Measurements from ENCODE around the gene MAPK4.

MAPK4 gene

DNA sequence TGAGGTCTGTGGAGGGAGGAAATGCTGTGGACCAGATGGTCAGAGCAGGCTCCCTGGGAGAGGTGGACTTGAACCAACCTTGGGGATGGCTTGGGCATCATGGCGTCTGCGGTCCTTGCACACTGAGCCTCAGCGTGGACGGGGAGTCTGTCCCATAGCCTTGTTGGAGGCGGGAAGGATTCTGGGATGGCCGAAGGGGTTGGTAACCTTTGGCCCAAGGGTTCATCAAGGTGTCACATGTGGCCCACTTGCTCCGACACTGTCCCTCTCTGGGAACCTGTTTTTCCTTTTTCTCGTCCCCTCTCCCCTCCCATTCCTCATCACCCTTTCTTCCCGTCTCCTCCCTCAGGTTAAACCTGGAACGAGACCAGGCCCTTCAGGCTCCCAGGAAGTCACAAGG, 66.4 kb downstream of the MAPK4 start:
- no peak for DNase-seq

- no peak for DNase-seq
Observed at GRCh38 chr18:50627594-50628532, 68.0 kb downstream of the MAPK4 start.

- no peak for DNase-seq
Observed at GRCh38 chr18:50628533-50628905, 68.6 kb downstream of the MAPK4 start.

- no peak for DNase-seq
Observed at GRCh38 chr18:50629148-50629631, 69.3 kb downstream of the MAPK4 start.

GRCh38 chr18:50630895-50631294, 71.0 kb downstream of the MAPK4 start:
- DNase-seq = no peak

GRCh38 chr18:50632895-50633515, 73.1 kb downstream of the MAPK4 start:
- no peak for DNase-seq

GRCh38 chr18:50633992-50634391, 74.1 kb downstream of the MAPK4 start:
- no peak for DNase-seq

GRCh38 chr18:50636366-50637057, 76.6 kb downstream of the MAPK4 start:
- no peak for DNase-seq

DNA sequence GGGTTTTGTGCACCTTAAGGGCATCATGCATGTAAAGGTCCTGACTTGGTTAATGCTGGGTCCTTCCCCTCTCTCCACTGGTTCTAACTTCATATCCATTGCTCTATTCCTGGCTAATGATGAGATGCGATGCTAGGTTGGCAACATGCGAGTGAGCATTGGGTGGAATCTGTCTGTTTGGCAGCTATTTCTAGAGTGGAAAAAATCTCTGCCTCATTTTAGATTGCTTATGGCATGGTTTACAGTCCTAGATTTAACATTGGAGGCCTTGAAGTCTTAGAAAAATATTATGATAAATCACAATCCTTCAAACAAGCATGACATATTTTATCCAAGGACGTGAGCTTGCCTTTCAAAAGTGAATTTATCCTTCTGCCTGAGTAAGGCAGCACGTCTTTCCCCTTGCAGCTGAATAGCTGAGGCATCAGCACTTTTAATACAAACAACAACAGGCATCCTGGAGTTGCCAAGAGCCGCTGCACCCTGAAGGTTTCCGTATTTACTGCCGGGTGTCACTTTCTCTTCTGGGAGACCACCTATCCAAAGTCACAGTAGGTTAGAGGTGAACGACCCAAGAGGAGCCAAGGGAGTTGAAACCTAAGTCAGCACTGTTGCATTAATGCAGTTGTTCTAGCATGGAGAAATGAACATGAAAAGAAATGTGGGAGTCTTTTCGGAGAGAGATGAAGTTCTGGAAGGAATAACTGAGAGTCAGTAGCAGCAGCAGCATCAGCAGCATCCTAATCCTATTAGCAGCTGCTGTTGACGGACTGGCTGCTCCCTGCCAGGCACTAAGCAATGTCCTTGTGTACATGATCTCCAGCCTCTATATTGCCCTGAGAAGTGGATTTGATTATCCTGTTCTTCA, 78.4 kb downstream of the MAPK4 start:
- no peak for DNase-seq

GRCh38 chr18:50638884-50639420, 79.1 kb downstream of the MAPK4 start:
- no peak for DNase-seq

DNA sequence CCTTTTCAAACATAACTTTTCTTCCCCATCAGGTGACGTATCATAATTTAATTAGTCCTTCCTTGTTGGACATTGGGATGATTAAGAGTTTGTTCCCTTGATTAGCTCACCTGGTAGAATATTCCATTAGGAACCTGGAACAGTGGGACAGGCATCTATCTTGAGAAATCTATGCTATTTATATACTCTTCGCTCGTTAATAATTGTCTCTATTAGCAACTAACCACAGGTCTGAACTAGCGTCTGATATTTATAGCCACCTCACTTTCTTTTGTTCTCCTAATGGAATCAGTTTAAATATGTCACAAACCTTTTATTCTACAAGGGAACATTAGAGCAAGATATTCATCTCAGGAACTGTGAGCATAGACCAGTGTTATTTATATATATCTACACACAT, 79.8 kb downstream of the MAPK4 start:
- no peak for DNase-seq

DNA sequence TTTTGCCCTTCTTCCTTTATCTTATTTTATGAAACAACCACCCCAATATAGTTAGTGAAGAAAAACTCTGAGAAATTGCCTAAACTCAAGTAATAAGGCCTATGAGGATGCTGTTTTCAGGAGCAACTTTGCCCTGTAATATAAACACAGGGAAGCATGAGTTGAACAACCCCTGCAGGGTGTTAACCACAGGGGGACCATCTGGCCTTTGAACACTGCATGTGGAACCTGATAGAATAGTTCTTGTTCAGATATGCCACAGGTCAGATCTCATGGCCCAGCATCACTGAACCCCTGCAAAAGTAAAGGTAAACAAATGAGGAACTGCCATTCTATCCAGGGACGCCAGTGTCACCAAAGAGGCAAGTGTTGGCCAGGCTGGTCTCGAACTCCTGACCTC, 82.6 kb downstream of the MAPK4 start:
- DNase-seq = no peak

GRCh38 chr18:50644146-50644545, 84.3 kb downstream of the MAPK4 start:
- no peak for DNase-seq

DNA sequence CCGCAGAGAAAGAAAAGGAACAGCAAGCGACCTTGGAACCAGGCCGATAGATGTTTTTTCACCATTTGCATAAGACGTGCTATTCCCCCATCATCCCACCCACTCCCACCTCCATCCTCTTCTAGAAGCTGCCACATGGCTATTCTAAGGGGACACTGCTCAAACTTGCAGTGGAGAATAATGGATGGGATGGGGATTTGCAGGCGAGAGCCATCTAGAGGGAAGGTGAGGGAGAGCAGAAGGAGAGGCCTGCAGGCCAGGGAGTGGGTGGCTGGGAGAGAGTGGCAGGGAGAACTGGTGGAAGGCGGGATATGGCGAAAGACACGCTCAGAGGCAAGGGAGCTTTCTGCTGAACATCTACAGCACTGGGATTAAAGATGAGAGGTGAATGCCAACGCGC, 84.9 kb downstream of the MAPK4 start:
- peak; percentile 30 for DNase-seq

- DNase-seq = no peak
Observed at GRCh38 chr18:50647237-50647636, 87.3 kb downstream of the MAPK4 start.

GRCh38 chr18:50647792-50648191, 87.9 kb downstream of the MAPK4 start:
- DNase-seq = no peak

GRCh38 chr18:50649821-50650220, 89.9 kb downstream of the MAPK4 start:
- DNase-seq = no peak

GRCh38 chr18:50651334-50651733, 91.4 kb downstream of the MAPK4 start:
- no peak for DNase-seq

DNA sequence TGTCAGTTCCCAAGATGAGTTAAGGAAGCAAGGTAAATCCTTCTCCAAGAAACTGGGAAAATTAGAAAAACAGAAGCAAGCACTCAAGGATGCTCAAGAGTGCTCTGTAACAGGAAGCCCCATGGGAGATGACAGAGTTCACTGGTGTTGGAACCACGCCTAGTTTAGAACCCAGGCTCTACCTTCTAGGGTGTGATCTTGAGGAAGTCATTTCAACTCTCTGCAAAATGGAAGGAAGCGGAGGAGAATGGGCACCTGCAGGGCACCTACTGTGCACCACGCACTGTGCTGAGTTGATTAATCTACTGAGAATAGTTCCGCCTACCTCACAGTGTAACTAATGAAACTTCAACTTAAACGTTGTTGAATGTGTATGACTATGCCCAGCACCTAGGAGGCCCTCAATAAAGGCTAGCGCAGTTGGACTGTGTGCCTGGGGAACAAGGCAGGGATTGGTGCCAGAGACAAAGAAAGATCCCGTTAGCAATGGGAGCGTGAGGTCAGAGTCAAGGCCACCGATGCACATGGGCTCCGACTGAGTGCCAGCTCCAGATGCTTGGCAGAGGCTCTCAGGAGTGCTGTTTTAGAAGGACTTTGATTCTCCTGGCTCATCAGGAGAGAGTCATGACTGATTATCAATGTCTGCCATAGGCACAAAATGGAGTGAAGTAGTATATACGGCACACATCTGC, 93.7 kb downstream of the MAPK4 start:
- DNase-seq = no peak

- DNase-seq = no peak
Observed at GRCh38 chr18:50654211-50654610, 94.3 kb downstream of the MAPK4 start.

DNA sequence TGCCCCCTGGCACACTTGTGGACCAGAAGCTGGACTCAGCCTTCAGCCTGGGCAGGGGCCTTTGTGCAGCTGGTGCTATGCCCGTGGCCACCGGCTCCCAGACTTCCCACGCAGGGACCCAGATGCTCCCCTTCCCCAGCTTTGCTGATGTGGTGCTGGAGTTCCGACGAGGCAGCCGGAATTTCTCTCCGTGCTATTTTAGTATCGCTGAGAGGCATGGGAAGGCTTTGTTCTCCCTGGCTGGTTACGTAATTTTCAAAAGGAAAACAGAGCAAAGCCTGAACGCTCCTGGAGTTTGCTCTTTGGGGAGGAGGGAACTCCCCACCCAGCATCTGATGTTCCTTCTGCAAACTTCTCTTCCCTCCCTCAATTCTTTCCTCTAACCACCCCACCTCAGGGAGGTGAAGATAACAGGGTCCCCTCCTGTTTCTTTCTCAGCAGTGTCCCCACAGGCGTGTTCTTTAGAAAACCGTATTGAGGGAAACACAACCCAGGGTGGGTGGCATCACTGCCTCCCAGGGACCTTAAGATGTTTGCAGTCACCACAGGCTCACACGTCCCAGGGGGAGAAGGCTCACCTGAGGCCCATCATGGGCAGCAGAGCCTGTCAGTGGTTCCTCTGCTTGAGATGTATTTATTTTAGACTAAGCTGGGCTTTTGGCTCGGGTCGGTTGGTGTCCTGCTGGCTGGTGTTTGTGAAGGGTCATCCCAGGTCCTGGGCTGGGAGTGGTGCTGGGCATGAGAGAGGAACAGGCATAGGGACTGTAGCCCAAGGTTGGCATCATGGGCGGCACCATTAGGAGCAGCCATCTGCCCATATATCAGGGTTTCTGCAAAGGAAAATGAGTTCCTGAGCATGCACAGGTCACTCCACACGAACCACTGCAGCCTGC, 95.0 kb downstream of the MAPK4 start:
- DNase-seq = peak; percentile 52
